Left ventricle myocardium inferior (tissue), 1 donor: ENCODE results near the gene SLC22A17. TPM values are rescaled to one million over a fixed set of nuclear protein-coding genes. Genes with fewer than 3 reads are reported as not detected.

Experiments used
- DNase-seq: peaks from one replicate; pipeline ENCODE4 v3.0.0-alpha.2; 2020
- H3K27ac ChIP-seq: fragments of 200-600 bp; replicated peaks from 2 replicates; pipeline ENCODE4 v1.8.0; 2021
- H3K27me3 ChIP-seq: fragments of 200-600 bp; 2 replicates; pipeline ENCODE4 v1.8.0; 2021; ENCODE audit warnings: low read depth
- H3K36me3 ChIP-seq: fragments of 200-600 bp; 2 replicates; pipeline ENCODE4 v1.8.0; 2021
- H3K4me1 ChIP-seq: fragments of 200-600 bp; 2 replicates; pipeline ENCODE4 v1.8.0; 2021
- H3K4me3 ChIP-seq: fragments of 200-600 bp; 2 replicates; pipeline ENCODE4 v1.8.0; 2021; ENCODE audit warnings: mild to moderate bottlenecking, moderate library complexity
- H3K9me3 ChIP-seq: fragments of 200-600 bp; replicated peaks from 2 replicates; pipeline ENCODE4 v1.8.0; 2021
- CTCF ChIP-seq: fragments of 200-600 bp; IDR thresholded peaks from 2 replicates; pipeline ENCODE4 v1.8.0; 2021; ENCODE audit warnings: antibody characterized with exemption, mild to moderate bottlenecking, borderline replicate concordance
- intact Hi-C: fragments of 100-400 bp; cut with micrococcal nuclease; formaldehyde crosslinking; loops from one replicate; pipeline ENCODE4 v1.11.0; 2022
- total RNA-seq: library from RNA; stranded (reverse); fragmentation: NEBNext Ultra II Directional; extraction: Animal tissue kit (Norgen Biotek cat#: 25700); gene quantifications from one replicate; pipeline ENCODE4 v1.2.1, GENCODE V29; 2021
- donor health status: DM: no; HTN: yes; CAD: no; lungs with severe emphysema.

Gene SLC22A17
- total RNA-seq, 1 donor from 2014 or later, result 9.7 TPM

DNA sequence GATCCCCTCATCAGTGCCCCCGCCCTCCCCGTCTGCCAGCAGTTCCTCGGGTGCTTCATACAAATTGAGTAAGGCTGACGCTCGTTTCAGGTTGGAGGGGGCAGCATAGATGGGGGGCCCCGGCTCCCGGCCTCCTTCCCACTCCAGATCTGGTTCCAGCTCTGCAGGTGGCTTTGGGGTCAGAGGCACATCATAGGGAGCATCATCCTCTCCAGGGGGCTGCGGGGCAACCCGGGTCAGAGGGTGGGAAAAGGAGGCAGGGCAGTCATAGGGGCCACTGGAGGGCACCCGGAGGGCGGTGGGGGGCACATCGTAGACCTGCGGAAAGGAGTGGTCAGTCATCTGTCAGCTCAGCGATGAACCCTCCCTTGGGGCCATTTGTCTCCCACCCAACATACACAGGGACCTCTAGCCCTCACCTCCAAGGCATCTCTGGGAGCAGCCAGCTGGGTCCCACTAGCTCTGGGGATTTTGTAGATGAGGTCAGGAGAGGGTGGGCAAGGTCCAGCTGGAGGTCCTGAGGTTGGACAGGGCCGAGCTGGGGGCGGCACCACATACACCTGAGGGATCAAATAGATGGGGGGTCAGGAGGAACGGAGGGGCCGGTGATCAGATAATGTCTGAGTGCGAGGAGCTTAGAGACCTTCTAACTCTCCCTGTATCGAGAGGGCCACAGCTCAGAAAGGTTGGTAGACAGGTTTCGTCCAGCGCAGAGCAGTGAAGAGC, 7.2 kb upstream of the SLC22A17 start:
- Histone ChIP-seq H3K36me3 (no peaks in the 10 kb centered on the region), H3K27ac (no peak overlapping the region), H3K4me1 (peaks cover 30% of the 10 kb centered on the region), H3K9me3 (no peaks in the 10 kb centered on the region), H3K27me3 (peaks cover 15% of the 10 kb centered on the region), H3K4me3 (no peak overlapping the region)
- no peak for DNase-seq
- TF ChIP-seq CTCF, result no peak
- intact Hi-C loops, result no loop called here

GRCh38 chr14:23359167-23359626, 6.5 kb upstream of the SLC22A17 start:
- Histone ChIP-seq H3K27me3 (peaks cover 9% of the 10 kb centered on the region), H3K27ac (no peak overlapping the region), H3K36me3 (no peaks in the 10 kb centered on the region), H3K4me1 (peaks cover 26% of the 10 kb centered on the region), H3K4me3 (no peak overlapping the region), H3K9me3 (no peaks in the 10 kb centered on the region)
- intact Hi-C loops, result no loop called here
- no peak for DNase-seq
- no peak for TF ChIP-seq CTCF

DNA sequence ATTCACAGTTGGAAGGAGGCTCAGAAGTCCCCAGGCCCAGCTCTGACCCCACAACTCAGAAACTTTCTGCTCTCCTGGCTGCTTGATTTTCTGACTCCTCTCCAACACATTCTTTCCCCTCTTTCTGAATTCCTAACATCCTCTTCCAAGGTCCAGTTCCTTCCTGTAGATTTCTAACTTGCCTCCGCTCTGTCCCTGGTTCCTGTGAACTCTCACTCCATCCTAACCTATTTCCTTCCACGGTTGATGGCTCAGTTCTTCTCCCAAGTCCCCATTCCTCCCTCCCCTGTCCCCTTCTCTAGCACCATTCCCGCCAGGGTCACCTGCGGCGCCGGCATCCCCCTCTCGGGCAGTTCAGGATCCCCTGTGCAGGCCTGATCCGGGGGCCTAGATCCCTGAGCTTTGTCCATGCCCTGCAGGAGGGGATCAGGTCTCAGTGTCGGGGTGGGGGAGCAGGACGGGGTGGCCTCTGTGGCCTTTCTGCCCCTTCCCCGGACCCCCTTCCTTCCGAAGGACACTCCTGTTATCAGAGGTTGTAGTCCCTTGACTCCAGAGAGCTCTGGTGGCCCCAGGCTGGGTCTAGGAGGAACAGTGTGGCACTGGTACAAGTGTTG, 6.0 kb upstream of the SLC22A17 start:
- Histone ChIP-seq H3K4me3 (no peak overlapping the region), H3K27ac (no peak overlapping the region), H3K4me1 (peaks cover 20% of the 10 kb centered on the region), H3K9me3 (no peaks in the 10 kb centered on the region), H3K36me3 (no peaks in the 10 kb centered on the region), H3K27me3 (peaks cover 6% of the 10 kb centered on the region)
- TF ChIP-seq CTCF, result no peak
- intact Hi-C loops, result no loop called here
- no peak for DNase-seq

GRCh38 chr14:23358042-23358441, 5.4 kb upstream of the SLC22A17 start:
- Histone ChIP-seq H3K36me3 (no peaks in the 10 kb centered on the region), H3K4me1 (peaks cover 21% of the 10 kb centered on the region), H3K9me3 (no peaks in the 10 kb centered on the region), H3K27ac (no peak overlapping the region), H3K4me3 (no peak overlapping the region), H3K27me3 (peaks cover under 1% of the 10 kb centered on the region)
- no peak for DNase-seq
- TF ChIP-seq CTCF, result peak; percentile 30
- intact Hi-C loops, result no loop called here

DNA sequence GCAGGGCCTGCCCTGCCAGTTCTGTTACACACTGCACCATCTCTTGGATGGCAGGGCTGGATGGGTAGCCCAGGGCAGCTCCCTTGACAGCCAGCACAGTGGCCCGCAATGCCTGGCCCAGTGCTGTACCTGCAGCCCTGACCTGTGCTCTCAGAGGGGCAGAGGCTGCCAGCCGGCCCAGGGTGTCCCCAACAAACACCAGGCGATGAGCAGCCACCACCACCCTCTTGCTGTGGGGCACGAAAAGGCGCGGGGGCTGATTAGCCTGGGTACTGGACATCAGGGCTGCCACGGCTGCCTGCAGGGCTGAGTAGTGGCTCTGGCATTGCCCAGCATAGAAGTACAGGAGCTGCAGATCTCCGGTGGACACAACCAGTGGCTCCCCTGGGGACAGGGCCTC, 4.6 kb upstream of the SLC22A17 start:
- Histone ChIP-seq H3K27me3 (no peaks in the 10 kb centered on the region), H3K36me3 (no peaks in the 10 kb centered on the region), H3K4me1 (peaks cover 29% of the 10 kb centered on the region), H3K27ac (no peak overlapping the region), H3K4me3 (no peak overlapping the region), H3K9me3 (no peaks in the 10 kb centered on the region)
- DNase-seq, result no peak
- no peak for TF ChIP-seq CTCF
- intact Hi-C loops, result no loop called here
